T-helper 1 cell (primary cell): Measurements from ENCODE around the gene DHX34.
"Not testable (repeated sequence)": the region's sequence is repeated elsewhere in the genome, so short reads cannot be mapped to it uniquely, and the experiment has no call there.

Experiments
- DNase-seq, 5 donors: peaks; one replicate each; pipeline ENCODE4 v3.0.0-alpha.2; 2012 to 2020

The DHX34 gene

GRCh38 chr19:47391510-47392223 lies 42.6 kb downstream of the DHX34 start:
- DNase-seq, result peak; percentile 59 to 79 (median 68)

DNA sequence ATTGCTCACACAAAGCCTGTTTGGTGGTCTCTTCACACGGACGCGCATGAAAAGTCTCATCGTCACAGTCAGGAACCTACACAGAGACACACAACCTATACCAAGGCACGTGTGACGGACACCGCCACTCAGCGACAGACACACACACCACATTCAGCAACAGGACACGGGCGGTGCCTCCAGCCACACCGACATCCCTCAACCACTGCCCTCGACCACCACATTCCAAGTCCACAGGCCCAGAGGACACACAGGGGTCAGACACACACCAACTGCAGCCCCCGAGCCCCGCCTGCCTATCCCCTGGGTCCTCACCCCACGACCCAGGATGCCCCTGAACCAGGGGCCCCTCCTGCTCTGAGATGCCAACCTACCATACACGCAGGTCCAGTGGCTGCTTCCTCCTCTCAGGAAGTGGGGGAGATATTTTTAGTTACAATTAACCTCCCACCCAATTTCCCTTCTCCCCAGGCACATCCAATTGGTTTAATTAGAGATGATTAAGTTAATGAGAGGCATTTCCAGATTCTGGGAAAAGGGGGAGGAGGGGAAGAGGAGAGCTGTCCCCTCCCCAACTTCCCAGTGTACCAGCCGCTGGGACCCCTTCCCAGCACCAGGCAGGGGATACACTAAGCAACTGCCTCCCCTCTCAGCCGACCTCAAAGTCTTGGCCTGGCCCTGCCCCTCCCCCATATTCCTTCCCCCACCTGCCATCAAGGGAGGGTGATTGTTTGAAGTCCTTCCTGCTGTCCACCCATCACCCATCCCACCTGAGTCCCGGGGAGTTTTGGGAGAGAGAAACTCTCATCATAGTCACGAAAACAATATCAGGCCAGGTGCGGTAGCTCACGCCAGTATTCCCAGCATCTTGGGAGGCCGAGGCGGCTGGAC lies 49.8 kb downstream of the DHX34 start:
- no peak for DNase-seq

DNA sequence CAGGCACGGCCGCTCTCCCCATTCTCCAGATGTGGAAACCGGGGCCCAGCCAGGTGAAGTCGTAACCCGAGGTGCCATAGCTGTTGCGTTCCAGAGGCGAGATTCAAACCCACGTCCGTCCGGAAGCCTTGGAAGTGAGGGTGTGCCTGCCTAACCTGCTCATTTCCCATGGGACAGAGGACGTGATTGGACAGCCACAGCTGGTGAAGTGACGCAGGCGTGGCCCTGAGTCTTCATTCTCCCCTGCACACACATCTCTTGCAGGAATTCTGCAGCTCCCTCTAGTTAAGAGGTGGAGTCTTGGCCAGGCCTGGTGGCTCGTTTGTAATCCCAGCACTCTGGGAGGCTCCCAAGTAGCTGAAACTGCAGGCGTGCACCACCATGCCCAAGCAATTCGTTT lies 53.4 kb downstream of the DHX34 start:
- DNase-seq, result no peak

DNA sequence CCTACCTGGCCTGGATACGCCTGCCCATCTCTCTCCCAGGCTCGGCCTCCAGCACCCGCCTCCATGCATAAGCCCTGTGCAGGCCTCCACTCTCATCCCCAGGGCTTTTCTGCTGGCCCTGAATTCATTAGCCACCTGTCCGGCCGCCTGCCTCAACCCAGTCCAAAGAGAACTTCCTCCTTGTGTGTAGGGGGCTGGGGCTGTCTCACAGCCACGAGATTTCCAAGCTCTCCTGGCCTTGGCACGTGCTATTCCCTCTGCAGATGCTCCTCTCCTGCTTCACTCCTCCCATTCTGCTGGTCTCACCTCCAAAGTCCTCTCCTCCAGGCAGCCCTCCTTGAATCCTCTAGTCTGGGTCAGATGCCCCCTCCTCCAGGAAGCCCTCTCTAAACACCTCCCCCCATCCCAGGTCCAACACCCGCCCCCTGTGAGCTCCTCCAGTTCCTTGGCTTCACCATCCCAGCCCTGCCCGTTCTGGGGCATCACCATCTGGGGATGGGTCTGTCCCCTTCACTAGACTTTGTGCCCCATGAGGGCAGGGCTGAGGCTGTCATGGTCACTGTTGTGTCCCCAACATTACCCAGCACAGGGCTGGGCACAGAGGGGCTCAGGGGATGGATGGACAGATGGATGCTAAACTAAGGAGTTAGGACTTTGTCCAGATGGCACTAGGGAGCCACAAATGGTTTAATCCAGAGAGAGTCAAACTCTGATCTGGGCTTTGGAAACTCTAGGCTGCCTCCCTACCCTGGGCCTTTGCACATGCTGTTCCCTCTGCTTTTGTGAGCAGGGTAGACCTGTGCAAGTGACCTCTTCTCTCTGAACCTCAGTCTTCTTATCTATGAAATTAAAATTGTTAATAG lies 55.5 kb downstream of the DHX34 start:
- DNase-seq, result no peak

- no peak for DNase-seq
Observed at GRCh38 chr19:47405197-47405550, 56.1 kb downstream of the DHX34 start.

DNA sequence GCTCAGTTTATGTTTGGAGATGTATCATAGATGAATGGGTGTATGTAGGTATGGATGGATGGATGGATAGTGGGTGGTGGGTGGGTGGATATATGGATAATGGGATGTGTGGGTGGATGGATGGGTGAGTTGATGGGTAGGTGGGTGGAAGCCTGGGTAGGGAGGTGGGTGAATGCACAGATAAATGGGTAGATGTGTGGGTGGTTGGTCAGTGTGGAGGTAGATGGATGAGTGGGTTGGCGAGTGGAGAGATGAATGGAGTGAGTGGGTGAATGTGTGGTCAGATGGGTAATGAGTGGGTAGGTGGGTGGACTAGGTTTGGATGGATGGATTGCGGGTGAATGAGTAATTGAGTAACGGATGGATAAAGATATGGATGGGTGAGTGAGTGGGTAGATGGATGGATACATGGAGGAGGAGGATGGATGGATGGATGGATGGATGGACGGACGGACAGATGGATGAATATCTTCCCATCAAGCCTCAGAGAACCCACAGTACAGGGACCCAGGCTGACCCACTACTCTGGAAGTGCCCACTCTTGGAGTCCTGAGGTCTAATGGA lies 56.8 kb downstream of the DHX34 start:
- DNase-seq, result no peak

GRCh38 chr19:47406711-47407416 lies 57.7 kb downstream of the DHX34 start:
- no peak for DNase-seq

- no peak for DNase-seq
Observed at GRCh38 chr19:47407417-47407774, 58.3 kb downstream of the DHX34 start.

DNA sequence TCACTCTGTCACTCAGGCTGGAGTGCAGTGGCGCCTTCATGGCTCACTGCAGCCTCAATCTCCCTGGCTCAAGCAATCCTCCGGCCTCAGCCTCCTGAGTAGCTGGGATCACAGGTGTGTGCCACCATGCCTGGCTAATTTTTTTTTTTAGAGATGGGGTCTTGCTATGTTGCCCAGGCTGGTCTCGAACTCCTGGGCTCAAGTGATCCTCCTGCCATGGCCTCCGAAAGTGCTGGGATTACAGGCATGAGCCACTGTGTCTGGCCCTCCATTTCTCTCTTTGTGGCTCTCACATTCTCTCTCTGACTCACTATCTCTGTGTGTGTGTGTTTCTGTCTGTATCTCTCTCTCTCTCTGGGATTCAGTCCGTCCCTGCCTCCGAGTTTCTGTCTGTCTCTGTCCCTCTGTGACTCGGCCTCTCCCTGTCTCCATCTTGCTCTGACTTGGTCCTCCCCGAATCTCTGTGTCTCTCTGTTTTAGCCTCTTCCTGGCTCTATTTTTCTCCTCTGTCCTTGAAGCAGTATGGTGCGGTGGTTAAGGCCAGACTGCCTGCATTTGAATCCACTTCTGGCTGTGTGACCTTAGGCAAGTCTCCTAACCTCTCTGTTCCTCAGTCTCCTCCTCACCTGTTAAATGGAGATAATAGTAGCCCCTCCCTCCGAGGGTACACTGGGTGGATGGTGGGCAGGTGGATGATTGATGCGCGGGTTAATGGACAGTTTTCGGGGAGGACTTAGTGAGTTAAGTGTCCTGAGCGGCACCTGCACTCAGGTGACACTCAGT lies 59.2 kb downstream of the DHX34 start:
- no peak for DNase-seq

- DNase-seq, result no peak
Observed at GRCh38 chr19:47411101-47411500, 62.0 kb downstream of the DHX34 start.

GRCh38 chr19:47411696-47412095 lies 62.6 kb downstream of the DHX34 start:
- not testable (repeated sequence) for DNase-seq

DNA sequence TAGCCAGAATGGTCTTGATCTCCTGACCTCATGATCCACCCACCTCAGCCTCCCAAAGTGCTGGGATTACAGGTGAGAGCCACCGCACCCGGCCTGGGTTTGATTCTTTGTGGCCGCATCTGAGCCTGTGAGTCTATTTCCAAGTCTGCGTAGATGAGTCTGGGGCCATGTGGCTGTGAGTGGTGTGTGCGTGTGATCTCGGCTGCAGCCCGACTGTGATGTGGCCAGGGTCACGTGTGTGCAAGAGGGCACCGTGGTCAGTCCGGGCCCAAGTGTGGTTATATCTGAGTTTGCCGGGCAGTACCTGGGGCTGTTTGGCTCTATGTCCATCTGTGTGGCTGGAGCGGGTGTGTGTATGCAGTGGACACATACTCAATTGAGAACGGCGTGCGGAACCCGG lies 64.8 kb downstream of the DHX34 start:
- no peak for DNase-seq

DNA sequence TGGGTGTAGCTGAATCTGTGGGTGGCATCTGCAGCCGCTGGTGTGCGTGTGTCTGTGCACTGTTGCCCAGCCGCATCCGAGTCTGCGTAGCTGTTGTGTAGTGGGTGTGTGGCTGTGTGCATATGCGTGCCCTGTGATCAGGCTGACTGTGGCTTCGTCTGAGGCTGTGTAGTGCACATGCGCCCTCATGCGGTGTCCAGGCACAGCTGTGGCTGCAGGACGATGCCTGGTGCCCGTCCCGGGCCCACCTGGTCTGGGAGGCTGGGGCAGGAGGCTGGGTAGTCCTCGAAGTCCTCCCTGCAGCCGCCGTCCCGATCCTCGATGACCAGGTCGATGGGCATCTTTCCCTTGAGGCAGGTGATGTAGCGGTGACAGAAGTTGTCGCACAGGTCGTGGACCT lies 65.4 kb downstream of the DHX34 start:
- no peak for DNase-seq

DNA sequence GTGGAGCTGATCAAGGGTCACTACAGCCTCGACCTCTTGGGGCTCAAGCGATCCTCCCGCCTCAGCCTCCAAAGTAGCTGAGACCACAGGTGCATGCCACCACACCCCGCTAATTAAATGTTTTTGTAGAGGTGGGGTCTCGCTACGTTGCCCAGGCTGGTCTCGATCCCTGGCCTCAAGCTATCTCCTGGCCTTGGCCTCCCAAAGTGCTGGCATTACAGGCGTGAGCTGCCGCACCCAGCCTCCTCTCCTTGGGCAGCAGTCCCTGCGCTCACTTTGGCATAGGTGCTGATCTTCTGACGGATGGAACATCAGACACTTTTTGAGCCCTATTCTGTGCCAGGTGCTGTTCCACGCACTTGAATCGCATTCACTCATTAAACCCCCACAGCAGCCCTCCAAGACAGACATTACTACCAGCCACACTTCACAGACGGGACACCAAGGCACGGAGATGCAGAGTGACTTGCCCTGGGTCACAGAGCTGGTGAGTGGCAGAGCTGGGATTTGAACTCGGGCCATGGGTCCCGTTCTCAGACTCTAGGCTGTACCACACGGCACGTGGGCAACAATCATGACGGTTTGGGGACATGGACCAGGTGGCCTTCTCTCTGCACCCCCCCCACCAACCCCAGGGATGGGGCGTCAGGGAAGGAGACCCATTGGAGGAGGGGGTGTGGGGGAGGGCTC lies 67.0 kb downstream of the DHX34 start:
- DNase-seq, result no peak

DNA sequence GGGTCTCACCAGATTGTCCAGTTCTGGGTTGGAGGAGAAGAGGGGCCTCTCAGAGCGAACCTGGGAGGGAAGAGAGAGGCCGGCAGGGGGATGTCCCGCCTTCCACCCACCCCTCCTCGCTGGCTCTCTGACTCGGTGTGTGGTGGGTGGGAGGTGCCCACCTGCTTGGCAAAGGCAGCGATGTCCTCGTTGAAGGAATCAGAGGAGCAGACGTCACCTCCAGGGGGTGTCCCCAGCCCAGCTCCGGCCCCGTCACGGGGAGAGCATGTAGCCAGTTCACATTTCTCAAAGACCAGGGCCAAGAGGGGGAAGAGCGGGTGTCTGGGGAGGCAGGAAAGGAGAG lies 67.5 kb downstream of the DHX34 start:
- no peak for DNase-seq

- no peak for DNase-seq
Observed at GRCh38 chr19:47417107-47417745, 68.1 kb downstream of the DHX34 start.

DNA sequence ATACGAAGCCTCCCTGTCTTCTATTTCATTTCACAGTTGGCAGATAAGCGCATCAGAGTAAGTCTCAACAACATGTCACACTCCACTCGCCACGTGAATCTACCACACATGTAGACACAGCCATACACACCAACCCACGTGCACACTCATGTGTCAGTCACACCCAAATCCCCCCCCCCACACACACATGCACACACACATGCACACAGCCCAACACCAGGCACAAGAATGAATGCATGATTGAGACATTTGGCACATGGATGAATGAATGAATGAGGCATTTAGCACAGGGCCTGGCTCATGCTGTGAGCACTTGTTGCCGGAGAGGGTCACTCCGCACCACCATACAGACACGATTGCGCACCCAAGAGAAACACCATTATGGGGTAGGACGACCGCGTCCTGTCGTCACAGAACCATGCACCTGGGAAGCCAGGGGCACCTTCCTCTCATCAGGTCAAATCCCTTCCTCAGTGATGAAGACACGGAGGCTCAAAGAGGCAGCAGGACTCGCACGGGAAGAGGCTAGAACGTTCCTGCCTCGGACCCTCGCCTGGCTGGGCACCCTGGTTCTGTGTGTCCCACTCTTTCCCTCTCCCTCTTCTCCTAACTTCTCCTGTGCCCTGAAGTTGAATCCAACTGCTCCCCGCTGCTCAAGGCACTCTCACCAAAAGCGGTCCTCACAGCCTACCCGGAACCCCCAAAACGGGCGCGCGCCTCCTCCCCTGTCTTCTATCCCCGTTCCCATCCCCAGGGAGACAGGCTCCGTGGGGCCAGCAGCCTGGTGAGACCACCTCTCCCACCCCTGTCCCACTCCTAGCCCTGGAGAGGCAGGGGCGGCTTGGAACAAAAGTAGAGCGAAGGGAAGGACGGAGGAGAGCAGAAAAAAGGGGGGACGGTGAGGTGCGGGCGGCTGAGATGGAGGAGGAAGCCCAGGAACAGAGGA lies 68.9 kb downstream of the DHX34 start:
- DNase-seq, result no peak

GRCh38 chr19:47418692-47419029 lies 69.5 kb downstream of the DHX34 start:
- DNase-seq, result no peak

GRCh38 chr19:47419030-47419783 lies 70.1 kb downstream of the DHX34 start, which contains the start of gene MEIS3:
Gene MEIS3, minus strand, starts transcription at chr19:47419527. Its CDS starts 446 bp downstream, at chr19:47419081.
- no peak for DNase-seq
